HG03066 (cell line): ENCODE measurements around the gene SSUH2.

Experiments used
- ATAC-seq: cut with Tn5 transposase; IDR thresholded peaks from one replicate; pipeline ENCODE4 v1.9.1; 2021; ENCODE audit warnings: low read depth; ENCODE audit not compliant: unreplicated experiment

The SSUH2 gene

DNA sequence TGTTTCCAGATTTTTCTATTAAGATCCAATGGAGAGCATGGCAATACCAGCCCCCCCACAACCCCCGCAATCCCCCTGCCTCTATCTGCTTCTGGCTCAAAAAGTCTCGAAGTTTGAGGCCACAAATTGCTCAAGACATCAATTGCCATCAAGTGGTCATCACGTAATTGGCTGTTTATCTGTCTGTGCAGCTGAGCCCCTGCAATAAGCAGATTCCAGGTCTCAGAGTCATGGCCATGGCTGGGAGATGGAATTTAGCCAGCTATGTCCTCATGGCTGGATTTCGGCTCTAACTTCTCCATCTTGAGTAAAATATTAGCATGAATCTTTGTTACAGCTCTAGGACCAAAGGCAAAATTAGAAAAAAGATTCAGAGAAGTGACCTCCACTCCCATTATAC is 22.7 kb downstream of the SSUH2 start:
- no peak for ATAC-seq

- ATAC-seq, result no peak
Observed at GRCh38 chr3:8621141-8621540, 23.5 kb downstream of the SSUH2 start.

DNA sequence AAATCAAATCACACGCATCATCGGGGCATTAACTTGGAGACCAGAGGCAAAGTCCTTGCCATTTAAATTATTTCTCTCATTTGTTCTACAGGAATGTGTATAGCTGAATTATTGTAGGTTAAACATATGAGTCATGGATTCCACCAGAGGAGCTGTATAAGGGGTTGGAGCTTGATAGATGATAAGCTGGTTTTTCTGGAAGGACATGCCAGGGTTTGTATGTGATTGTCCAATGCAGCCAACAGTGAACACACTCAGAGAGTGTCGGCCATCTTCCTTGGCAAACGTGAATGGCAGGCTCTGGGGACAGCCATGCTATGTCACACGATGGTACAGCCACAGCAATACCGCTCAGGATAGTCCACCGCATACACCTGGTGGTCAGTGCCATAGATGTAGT is 25.1 kb downstream of the SSUH2 start:
- no peak for ATAC-seq

GRCh38 chr3:8618950-8619349 is 25.6 kb downstream of the SSUH2 start:
- no peak for ATAC-seq

- ATAC-seq, result no peak
Observed at GRCh38 chr3:8617921-8618320, 26.7 kb downstream of the SSUH2 start.

DNA sequence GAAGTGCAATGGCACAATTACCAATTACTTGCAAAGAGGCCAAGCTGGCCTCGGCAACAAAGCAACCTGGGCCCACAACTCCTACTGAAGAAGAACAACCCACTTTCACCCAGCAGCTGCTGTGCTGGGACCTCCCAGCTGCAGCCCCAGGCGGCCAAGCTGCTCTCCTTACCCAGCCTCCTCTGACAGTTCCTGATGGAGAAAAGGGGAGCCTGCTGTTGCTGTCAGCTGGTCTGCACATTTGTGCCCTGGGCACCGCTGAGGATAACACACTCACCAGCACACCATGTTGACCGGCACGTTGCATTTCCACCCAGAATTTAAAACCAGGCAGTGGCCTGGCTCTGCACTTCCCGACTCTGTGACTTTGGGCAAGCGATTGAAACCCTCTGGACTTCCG is 33.6 kb downstream of the SSUH2 start:
- ATAC-seq, result no peak

DNA sequence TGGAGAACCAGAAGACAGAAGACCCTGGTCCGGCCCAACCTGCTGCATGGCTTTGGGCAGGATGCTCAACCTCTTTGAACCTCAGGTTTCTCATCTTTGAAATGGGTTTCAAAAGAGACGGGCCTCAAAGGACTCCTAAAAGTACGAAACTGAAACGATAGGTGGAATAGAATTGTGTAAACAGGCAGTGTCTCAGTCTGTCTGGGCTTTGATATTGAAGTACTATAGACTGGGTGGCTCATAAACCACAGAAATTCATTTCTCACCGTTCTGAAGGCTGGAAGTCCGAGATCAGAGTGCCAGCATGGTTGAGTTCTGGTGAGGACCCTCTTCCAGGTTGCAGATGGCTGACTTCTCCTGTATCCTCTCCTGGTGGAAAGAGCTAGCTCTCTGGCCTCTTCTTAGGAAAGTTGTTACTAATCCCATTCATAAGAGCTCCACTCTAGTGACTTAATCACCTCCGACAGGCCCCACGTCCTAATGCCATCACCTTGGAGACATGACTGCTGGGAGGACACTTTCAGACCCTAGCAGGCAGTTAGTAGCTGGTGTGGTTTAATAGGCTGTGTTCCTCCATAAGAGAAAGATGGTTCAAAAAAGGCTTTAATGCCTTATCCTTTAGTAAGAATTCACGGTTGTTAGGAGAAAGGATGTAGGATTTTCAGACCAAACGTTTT is 35.7 kb downstream of the SSUH2 start:
- no peak for ATAC-seq

DNA sequence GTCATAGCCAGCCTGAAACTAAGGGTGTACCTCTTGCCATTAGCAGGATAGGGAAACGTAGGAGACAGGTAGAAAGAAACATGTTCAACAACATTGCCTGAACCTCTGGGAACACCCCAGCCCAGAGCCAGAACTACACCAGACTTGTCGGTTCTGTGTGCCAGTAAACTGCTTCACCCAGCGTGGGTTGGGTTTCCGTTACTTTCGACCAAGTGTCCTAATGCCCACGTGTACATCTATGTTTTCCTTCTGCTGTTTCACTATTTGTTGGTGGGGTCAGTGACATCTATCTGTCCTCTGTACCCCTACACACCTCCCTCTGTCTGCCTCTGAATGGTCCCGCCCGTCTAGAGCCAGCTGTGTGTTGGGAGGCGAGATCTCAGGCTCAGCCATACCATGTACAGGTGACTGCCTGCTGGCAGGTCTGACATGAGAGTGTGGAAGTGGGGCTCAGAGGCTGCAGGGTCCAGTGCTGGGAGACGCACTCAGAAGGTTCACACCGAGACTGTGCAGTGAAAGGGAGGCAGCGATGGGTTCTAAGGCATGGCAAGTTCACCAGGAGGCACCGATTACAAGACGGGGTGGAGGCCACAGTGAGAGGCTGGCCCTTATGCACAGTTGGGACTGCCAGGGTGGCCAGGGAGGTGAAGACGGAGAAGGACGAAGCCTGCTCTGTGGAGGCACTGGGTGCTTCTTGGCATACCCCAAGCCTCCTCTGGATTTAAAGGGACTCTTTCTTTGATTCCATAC is 36.4 kb downstream of the SSUH2 start:
- no peak for ATAC-seq

DNA sequence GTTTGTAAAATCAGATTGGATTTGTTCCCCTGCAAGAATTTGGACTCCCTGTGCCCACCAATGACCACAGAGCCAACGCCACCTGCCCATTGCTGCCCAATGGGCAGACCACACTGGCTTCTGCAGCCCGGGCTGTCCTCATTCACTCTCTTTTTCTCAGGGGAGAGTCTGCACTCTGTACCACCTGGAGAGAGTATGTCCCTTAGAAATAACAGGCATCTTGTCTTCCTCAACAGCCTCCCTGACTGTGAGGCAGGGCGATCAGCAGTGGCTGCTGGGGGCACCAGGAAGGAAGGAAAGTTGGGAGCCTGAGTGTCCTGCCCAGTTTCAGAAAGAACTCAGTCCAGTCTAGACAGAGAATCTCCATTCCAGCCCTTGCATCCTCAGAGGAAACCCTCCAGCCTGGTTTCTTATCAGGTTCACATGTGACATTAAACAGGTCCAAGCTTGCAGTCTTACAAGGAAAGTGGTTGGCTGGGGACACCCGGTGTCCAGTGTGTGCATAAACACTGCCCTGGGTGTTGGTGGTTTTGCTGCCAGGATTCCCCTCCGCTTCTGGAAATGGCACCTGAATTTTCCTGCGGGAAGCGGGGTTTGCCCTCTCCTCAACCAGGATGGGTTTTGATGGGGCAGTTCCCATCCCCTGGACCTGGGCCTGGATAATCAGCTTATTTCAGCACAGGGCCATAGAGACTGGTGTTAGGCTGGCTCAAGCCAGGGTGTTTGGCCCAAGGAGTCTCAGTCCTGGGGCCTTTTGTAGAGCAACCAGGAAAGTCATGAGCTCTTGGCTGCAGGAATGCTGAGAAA is 37.2 kb downstream of the SSUH2 start:
- ATAC-seq, result no peak

DNA sequence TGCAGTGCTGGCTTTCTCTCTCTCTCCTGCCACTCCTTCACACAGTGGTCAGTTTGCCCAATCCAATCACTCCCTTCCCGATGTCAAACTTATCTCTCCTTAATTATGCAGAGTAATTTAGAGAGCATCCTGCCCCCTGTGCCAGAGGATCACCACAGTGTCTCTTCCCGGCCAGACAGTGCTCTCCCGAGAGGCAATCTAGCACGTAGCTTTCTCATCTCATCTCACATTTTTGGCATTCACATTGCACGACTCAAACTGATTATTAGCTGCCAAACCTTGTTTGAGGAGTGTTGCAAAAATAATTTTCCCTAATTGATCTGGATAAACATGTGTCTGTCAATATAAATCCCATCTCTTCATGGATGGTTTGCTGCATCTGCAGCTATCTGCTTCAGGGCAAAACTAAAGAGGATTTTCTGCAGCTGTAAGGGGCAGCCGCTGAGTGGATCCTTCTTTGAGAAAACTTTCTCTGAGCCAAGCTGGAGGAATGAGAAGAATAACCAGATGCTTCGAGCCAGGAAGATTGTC is 37.8 kb downstream of the SSUH2 start:
- ATAC-seq, result no peak

DNA sequence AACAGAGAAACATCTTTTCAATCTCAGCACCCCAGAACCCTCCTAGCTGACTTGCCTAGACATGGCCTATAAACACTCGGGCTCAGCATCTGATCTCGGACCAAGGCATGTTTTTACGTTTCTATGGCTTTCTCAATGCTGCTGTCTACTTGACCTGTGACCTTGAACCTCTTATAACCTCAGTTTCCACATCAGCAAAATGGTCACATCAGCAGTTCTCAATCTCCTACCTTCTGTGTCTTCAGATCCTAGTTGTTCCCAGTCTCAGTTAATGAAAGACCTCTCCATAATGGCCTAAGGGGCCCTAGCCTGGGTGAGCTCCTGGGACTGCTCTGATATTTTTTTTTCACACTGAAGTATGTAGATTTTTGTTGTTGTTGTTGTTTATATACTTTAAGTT is 39.6 kb downstream of the SSUH2 start:
- no peak for ATAC-seq

GRCh38 chr3:8604006-8604405 is 40.6 kb downstream of the SSUH2 start:
- no peak for ATAC-seq

DNA sequence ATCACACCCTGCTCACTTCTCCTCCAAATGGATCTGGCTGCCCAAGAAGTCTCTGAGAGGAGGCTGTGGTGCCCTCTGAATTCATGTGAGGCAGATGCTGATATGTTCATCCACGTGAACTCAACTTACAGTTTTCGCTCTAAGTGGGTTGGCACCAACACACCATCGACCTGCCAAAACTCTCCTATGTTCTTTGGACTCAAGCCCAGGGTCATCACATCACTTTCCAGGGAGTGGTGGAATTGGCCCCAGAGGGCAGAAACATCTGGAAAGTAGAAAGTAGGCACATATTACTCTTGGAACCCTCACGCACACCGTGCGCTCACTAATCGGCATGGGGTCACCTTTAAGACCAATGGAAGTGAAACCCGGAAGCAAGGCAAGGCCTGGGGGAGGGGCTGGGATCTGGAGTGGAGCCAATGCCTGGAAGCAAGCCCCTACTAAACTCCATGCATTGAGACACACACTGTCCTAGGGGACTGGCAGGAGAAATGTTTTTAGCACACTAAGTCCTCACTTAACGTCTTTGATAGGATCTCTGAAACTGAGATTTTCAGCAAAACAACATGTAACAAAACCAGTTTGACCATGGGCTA is 41.4 kb downstream of the SSUH2 start:
- ATAC-seq, result no peak

DNA sequence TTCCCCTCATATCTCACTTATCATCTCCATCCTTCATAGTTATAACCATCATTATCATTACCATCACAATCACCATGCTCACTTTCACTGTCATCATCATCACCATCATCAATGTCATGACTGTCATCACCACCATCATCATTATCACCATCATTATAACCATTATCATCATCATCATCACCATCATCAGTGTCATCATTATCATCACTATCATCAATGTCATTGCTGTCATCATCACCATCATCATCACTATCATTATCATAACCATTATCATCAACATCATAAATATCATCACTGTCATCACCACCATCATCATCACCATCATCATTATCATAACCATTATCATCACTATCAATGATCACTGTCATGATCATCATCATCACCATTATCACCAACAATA is 44.1 kb downstream of the SSUH2 start:
- ATAC-seq, result no peak

GRCh38 chr3:8599146-8599545 is 45.5 kb downstream of the SSUH2 start:
- no peak for ATAC-seq

GRCh38 chr3:8597219-8597853 is 47.3 kb downstream of the SSUH2 start:
- no peak for ATAC-seq

DNA sequence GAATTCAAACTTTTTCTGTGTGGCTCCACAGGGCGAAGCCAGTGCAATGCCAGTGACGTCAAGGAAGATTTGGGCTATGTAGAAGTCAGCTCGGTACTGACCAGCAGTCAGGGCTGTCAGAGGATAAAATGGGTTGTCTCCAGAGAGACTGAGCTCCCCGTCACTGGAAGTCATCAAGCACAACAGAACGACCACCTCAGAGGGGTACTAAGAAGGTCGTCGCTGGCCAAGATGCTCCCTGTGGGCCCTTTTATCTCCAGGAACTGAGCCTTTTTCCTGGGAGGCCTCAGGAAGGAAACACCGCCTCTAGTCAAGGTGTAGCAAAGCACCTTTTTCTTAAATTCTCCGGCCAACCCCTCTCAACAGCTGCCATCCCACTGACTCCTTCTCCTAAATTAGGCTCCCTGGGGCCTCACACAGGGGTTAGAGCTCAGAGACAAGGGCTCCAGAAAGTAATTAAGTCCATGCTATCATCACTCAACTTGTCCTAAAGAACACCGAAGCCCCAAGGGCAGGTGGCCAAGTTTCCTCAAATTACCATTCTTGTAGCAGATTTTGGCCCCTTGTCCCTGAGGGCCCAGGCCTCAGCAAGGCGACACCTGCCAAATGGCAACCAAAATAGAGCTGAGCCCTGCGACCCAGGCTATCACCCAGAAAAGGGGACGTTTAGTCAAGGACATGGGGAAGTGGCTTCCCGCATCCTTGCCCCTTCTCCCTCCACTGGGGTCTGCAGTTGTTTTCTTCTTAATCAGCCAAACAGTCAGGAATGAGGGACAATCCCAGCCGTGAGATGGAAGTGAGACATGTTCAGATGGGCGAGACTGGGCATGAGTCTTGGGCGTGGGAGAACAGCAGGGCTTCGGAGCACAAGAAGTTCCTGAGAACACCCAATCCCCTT is 48.0 kb downstream of the SSUH2 start:
- ATAC-seq, result no peak

DNA sequence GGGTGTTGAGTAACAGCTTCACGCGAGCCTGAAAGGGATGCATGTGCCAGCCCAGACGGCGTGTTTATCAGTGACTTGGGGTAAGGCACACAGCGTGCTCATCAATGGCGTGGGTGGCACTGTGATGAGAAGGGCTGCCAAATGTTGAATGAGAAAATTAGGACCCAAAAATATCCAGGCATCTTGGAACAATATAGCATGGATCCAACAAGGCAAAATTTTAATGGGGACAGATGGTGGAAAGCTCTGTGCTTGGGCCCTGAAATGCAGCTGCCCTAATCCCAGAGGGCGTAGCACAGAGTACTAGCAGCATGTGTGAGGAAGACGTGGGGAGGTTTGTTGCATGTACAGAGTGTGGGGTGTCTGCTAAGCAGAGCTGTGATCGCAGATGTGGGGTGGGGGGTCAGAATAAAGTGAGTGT is 48.9 kb downstream of the SSUH2 start:
- no peak for ATAC-seq

GRCh38 chr3:8595252-8595651 is 49.3 kb downstream of the SSUH2 start:
- ATAC-seq, result no peak
